BE2C (cell line): ENCODE results near the gene APBB1IP.

ENCODE experiments used
- DNase-seq: peaks from one replicate; pipeline ENCODE4 v3.0.0-alpha.2; 2020
- H3K27me3 ChIP-seq: fragments of 250-450 bp; sonication (Bioruptor Pico); 2 replicates; pipeline ENCODE4 v1.5.1; 2020; ENCODE audit warnings: mild to moderate bottlenecking
- H3K36me3 ChIP-seq: fragments of 250-450 bp; sonication (Bioruptor Pico); 2 replicates; pipeline ENCODE4 v1.5.1; 2020; ENCODE audit warnings: mild to moderate bottlenecking
- H3K4me1 ChIP-seq: fragments of 250-450 bp; sonication (Bioruptor Pico); 2 replicates; pipeline ENCODE4 v1.5.1; 2020
- H3K4me3 ChIP-seq: 2 replicates; pipeline ENCODE4 v1.5.1; 2011; ENCODE audit warnings: low read depth, low read length
- H3K9me3 ChIP-seq: fragments of 250-450 bp; sonication (Bioruptor Pico); 2 replicates; pipeline ENCODE4 v1.5.1; 2020
- TF ChIP-seq, protein P1 (sequence below): IDR thresholded peaks from 2 replicates; pipeline ENCODE4 v1.5.1; 2012; ENCODE audit warnings: mild to moderate bottlenecking, low read depth, low read length

The APBB1IP gene

DNA sequence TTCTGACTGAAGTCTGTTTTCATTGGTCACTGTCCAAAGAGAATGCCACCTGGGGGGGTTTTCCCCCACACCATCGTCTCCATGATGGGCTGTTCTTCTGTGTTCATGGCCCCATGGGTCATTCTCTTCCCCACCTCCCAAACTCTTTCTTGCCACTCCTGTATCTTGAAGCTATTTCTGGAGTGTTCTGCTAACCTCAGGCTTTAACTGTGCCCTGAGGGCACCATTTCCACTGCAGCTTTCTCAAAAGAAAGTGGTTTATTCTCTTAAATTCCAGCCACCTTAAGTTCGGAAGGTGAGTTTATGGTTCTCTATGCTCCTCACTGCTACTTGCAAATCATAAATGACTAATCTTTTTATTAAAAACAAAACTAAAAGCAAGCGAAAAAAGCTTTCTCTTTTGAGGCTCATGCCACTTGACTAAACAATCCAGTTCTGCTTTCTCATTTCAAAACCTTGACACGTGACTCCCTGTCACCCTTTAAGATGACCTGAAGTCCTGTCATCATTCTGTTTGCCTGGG, 7.4 kb upstream of the APBB1IP start:
- no peaks in the 10 kb centered on the region for H3K27me3 ChIP-seq
- DNase-seq: no peak
- H3K9me3 ChIP-seq: no peaks in the 10 kb centered on the region
- H3K4me1 ChIP-seq: no peaks in the 10 kb centered on the region
- no peaks in the 10 kb centered on the region for H3K36me3 ChIP-seq
- no peak overlapping the region for H3K4me3 ChIP-seq
- TF ChIP-seq, protein P1, sequence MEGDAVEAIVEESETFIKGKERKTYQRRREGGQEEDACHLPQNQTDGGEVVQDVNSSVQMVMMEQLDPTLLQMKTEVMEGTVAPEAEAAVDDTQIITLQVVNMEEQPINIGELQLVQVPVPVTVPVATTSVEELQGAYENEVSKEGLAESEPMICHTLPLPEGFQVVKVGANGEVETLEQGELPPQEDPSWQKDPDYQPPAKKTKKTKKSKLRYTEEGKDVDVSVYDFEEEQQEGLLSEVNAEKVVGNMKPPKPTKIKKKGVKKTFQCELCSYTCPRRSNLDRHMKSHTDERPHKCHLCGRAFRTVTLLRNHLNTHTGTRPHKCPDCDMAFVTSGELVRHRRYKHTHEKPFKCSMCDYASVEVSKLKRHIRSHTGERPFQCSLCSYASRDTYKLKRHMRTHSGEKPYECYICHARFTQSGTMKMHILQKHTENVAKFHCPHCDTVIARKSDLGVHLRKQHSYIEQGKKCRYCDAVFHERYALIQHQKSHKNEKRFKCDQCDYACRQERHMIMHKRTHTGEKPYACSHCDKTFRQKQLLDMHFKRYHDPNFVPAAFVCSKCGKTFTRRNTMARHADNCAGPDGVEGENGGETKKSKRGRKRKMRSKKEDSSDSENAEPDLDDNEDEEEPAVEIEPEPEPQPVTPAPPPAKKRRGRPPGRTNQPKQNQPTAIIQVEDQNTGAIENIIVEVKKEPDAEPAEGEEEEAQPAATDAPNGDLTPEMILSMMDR: no peak

DNA sequence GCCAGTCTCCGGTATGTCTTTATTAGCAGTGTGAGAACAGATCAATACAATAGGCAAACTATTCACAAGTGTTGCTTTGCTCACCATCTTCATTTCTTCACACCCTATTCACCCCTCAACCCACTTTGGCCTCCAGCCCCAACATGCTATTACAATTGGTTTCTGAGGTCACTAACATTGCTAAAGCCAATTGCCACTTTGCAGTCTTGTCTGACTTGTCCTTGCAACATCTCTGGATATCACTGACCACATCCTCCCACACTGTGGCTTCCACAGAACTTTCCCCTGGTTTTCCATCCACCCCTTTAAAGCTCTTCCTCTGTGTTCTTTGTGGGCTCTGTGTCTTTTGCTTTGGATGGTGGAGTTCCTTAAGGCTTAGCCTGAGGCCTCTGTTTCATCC, 5.2 kb upstream of the APBB1IP start:
- Histone ChIP-seq H3K9me3 (no peaks in the 10 kb centered on the region), H3K4me3 (no peak overlapping the region), H3K4me1 (no peaks in the 10 kb centered on the region), H3K27me3 (0 out of 2 replicates have a peak, but pooled peaks cover 6% of the 10 kb centered on the region), H3K36me3 (no peaks in the 10 kb centered on the region)
- no peak for DNase-seq
- TF ChIP-seq, protein P1: no peak

DNA sequence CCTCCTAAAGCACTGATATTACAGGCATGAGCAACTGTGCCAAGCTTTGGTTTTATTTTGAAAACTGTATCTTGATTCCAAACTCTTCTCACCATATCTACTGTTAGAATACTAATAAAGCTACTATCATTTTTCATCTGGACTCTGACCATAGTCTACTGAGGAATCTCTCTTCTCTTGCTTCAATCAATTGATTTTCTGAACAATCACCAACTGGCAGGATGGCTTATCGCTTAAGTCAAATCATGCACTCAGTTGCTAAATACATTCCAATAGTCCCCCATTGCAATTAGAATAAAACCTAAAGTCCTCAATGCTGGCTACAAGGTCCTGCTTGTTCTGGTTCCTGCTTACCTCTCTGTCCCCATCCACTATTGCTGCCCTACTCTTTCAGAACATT, 2.3 kb upstream of the APBB1IP start:
- TF ChIP-seq, protein P1: no peak
- DNase-seq: no peak
- peaks cover 14% of the 10 kb centered on the region; the same call in 1 of the 2 replicates for H3K27me3 ChIP-seq

DNA sequence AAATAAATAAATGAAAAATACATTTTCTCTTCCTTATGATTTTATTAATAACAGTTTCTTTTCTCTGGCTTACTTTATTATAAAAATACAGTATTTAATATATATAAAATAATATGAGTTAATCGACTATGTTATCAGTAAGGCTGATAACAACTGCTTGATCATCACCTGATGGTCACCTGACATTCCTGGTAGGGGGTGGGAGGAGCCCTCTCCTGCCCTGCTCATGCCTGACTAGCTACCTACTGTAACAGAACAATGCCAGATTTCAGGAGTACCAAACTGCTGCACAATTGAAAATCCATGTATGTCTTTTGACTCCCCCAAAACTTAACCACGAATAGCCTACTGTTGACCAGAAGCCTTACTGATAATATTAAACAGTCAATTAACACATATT, 1.3 kb upstream of the APBB1IP start:
- Histone ChIP-seq H3K36me3 (no peaks in the 10 kb centered on the region), H3K27me3 (peaks cover 14% of the 10 kb centered on the region; the same call in 1 of the 2 replicates), H3K9me3 (no peaks in the 10 kb centered on the region), H3K4me3 (no peak overlapping the region), H3K4me1 (no peaks in the 10 kb centered on the region)
- no peak for DNase-seq
- TF ChIP-seq, protein P1: no peak

More for the DNA sequence above, 2.3 kb upstream of the APBB1IP start:
- Histone ChIP-seq H3K36me3 (no peaks in the 10 kb centered on the region), H3K4me3 (no peak overlapping the region), H3K9me3 (no peaks in the 10 kb centered on the region), H3K4me1 (no peaks in the 10 kb centered on the region)

DNA sequence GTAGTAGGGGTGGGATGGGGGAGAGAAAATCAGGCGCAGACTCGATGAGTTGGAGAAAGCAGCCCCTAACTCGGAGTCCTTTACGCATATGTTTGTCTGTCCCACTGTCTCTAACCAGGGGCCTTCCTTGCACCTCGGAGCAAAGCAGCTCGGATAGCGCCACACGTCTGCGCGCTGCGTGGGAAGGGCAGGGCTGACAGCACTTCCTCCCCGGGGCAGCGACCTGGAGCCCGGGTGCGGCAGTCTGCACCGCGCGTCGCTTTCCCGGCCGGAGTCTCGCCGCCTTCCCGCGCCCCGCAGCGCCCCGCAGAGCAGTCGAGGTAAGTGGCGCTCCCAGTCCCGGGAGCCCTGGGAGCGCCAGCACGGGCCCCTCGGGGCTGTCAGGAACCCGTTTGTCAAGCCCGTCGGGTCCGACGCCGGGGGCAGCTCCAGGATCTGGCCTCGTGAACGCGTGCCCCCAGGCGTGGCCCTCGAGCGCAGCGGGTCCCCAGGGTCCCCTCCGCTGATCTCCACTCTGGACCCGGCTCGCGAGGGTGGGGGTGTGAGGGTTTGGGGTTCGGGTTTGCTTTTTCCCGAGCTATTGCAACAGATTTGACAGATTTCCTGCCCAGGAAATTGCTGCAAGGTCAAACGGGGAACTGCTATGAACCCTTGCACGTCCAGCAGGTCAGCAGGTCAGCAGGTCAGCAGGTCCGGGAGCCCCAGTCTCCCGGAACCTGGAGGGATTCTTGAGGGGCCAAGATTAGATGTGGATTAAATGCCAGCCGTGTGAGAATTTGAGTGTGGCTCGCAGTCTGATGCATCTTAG, 597 bp downstream of the APBB1IP start:
- no peak for DNase-seq
- Histone ChIP-seq H3K4me3 (no peak overlapping the region), H3K9me3 (no peaks in the 10 kb centered on the region), H3K4me1 (no peaks in the 10 kb centered on the region), H3K27me3 (peaks cover 14% of the 10 kb centered on the region; the same call in 1 of the 2 replicates), H3K36me3 (no peaks in the 10 kb centered on the region)
- TF ChIP-seq, protein P1: no peak
